CD4-positive, CD25-positive, alpha-beta regulatory T cell (primary cell): ENCODE measurements around the gene RAB11A. TPM values are rescaled to one million over a fixed set of nuclear protein-coding genes. Genes with fewer than 3 reads are reported as not detected.
A peak's percentile ranks its signal among the peaks of the same experiment; 100 is the strongest.

Source experiments
- ATAC-seq, 2 donors: fragments of 150-1000 bp; cut with Tn5 transposase; one replicate each; pipeline ENCODE4 v1.10.0; 2021; ENCODE audit warnings: low read depth in 2 of 2, moderate number of reproducible peaks in 2 of 2, moderate library complexity in 1 of 2
- DNase-seq, 3 donors: peaks; one replicate each; pipeline versions ENCODE4 v3.0.0 to v3.0.0-alpha.2; 2012 to 2022; ENCODE audit warnings: mixed read lengths in 1 of 3
- H3K27ac ChIP-seq: one replicate; pipeline ENCODE4 v1.7.0; 2013; ENCODE audit warnings: mild to moderate bottlenecking, low read length; ENCODE audit not compliant: insufficient read depth, poor library complexity, severe bottlenecking
- H3K27me3 ChIP-seq: one replicate; pipeline ENCODE4 v1.7.0; 2013; ENCODE audit warnings: low read length; ENCODE audit not compliant: control insufficient read depth, insufficient read depth
- H3K36me3 ChIP-seq: one replicate; pipeline ENCODE4 v1.7.0; 2013; ENCODE audit warnings: mild to moderate bottlenecking, low read length, moderate library complexity; ENCODE audit not compliant: control insufficient read depth, insufficient read depth
- H3K4me1 ChIP-seq: 2 replicates; pipeline ENCODE4 v1.7.0; 2013; ENCODE audit warnings: mild to moderate bottlenecking, low read length; ENCODE audit not compliant: insufficient read depth, control insufficient read depth, poor library complexity, severe bottlenecking
- H3K4me3 ChIP-seq: one replicate; pipeline ENCODE4 v1.7.0; 2013; ENCODE audit warnings: low read depth, mild to moderate bottlenecking, low read length, moderate library complexity
- H3K9me3 ChIP-seq, 2 experiments: 1 replicate in 1 of 2; 2 replicates in 1 of 2; pipeline ENCODE4 v1.7.0; 2013; ENCODE audit warnings: low read length in 2 of 2, mild to moderate bottlenecking in 1 of 2, moderate library complexity in 1 of 2; ENCODE audit not compliant: control insufficient read depth in 2 of 2
- H3K27ac Mint-ChIP-seq, 3 donors: one replicate each; pipeline ENCODE4 v1.8.0; 2020 to 2022; ENCODE audit warnings: mild to moderate bottlenecking in 3 of 3, mixed read lengths in 3 of 3, moderate library complexity in 2 of 3
- H3K27me3 Mint-ChIP-seq: one replicate; pipeline ENCODE4 v1.8.0; 2022; ENCODE audit warnings: mild to moderate bottlenecking, mixed read lengths
- H3K36me3 Mint-ChIP-seq: one replicate; pipeline ENCODE4 v1.8.0; 2020; ENCODE audit warnings: mixed read lengths
- H3K4me1 Mint-ChIP-seq, 4 donors: one replicate each; pipeline ENCODE4 v1.8.0; 2020 to 2022; ENCODE audit warnings: mixed read lengths in 4 of 4, mild to moderate bottlenecking in 1 of 4
- H3K4me3 Mint-ChIP-seq, 4 donors: one replicate each; pipeline ENCODE4 v1.8.0; 2020 to 2022; ENCODE audit warnings: mild to moderate bottlenecking in 4 of 4, mixed read lengths in 4 of 4, moderate library complexity in 3 of 4
- H3K9me3 Mint-ChIP-seq, 7 donors: one replicate each; pipeline ENCODE4 v1.8.0; 2020 to 2022; ENCODE audit warnings: mixed read lengths in 7 of 7, mild to moderate bottlenecking in 3 of 7, moderate library complexity in 2 of 7
- polyA plus RNA-seq, 4 donors: library from polyadenylated mRNA; unstranded; fragments of 300-500 nt; fragmentation: Illumina TruSeq; gene quantifications; one replicate each; pipeline ENCODE4 v1.2.3, GENCODE V29; 2021
- total RNA-seq: library from RNA; stranded (reverse); gene quantifications from one replicate; pipeline ENCODE4 v1.2.3, GENCODE V29; 2022

The RAB11A gene
- total and polyA plus RNA-seq, 5 donors from 2014 or later: 115 to 330 (median 252) TPM

DNA sequence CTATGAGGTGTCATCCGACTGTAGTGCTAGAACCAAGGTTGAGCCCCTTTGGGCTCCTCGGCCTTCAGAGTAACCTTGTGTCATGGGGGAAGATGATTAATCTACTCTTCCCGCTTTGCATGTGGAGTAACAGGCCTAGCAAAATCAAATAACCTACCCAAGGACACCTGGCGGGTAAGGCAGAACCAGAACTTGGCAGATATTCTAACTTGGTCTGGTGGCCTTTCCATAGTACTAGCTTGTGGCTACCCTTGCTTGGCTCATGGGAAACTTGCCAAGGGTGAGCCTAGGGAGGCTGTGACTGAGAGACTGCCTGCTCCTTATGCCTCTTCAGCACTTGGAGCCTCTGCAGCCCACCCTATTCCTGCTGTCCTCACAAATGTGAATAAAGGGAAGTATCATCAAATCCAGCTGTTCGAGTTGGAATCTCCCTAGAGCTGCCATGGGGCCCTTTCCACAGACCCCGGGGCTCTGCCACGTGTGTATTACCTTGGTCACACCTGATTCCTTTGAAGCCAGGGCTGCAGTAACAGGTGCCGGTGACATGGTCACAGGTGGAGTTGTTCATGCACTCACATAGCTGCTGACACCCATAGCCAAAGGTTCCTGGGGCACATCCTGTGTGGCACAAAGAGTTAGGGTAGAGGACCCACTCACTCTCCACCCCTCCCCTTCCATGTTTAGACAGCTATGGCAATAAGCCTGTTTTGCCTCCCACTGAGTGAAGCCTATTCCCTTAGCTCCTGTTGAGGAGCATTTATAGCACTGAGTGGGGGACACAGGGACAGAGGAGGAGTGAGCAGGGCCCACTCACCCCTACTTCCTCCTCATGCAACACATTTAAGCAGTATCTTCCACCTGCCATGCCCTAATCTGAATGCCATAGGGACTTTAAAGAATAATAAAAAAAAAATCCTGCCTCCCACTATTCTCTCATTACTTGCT, 46.0 kb downstream of the RAB11A start:
- Histone ChIP-seq H3K9me3 (no peaks in the 10 kb centered on the region), H3K4me1 (no peaks in the 10 kb centered on the region), H3K27ac (no peak overlapping the region), H3K4me3 (no peak overlapping the region), H3K27me3 (no peaks in the 10 kb centered on the region), H3K36me3 (no peaks in the 10 kb centered on the region)
- H3K4me3 Mint-ChIP-seq: no peak overlapping the region
- no peak for ATAC-seq
- H3K36me3 Mint-ChIP-seq: peaks cover 5% of the 10 kb centered on the region
- DNase-seq: no peak
- no peaks in the 10 kb centered on the region for H3K27me3 Mint-ChIP-seq
- no peak overlapping the region for H3K27ac Mint-ChIP-seq
- no peaks in the 10 kb centered on the region for H3K9me3 Mint-ChIP-seq
- H3K4me1 Mint-ChIP-seq: peaks cover 0 to 11% (median 3%) of the 10 kb centered on the region in 4 donors

DNA sequence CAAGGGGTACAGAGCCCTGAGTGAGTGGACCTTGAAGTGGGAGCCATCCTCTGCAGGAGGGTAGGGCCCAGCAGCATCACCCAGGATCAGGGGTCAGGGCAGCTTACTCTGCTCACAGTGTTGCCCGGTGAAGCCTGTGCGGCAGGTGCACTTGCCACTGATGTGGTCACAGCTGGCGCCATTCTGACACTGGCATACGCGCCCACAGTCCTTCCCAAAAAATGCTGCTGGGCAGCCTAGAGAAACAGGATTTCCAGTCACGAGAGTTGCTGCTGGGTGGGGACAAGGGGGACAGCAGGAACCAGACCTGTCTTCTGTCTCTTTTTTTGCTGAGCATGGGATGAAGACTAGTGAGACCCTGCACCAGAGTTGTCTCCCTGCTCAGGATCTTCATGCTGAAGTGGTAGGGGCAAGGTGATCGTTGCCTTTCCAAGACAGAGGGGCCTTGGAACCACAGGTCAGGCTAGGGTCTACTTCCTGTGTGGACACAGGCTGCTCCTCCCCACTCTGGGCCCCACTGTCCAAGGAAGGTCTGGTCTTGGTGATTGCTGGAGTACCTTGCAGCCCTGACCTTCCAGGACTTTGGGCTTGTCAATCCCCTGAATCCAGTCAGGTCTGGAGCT, 46.9 kb downstream of the RAB11A start:
- H3K4me1 ChIP-seq: no peaks in the 10 kb centered on the region
- H3K27ac Mint-ChIP-seq: no peak overlapping the region
- H3K4me3 ChIP-seq: no peak overlapping the region
- peaks cover 0 to 11% (median 3%) of the 10 kb centered on the region in 4 donors for H3K4me1 Mint-ChIP-seq
- no peaks in the 10 kb centered on the region for H3K36me3 ChIP-seq
- no peak for ATAC-seq
- H3K9me3 ChIP-seq: no peaks in the 10 kb centered on the region
- no peak overlapping the region for H3K4me3 Mint-ChIP-seq
- no peaks in the 10 kb centered on the region for H3K27me3 Mint-ChIP-seq
- peaks cover 5% of the 10 kb centered on the region for H3K36me3 Mint-ChIP-seq
- H3K27ac ChIP-seq: no peak overlapping the region
- no peaks in the 10 kb centered on the region for H3K27me3 ChIP-seq
- no peak for DNase-seq
- H3K9me3 Mint-ChIP-seq: no peaks in the 10 kb centered on the region

DNA sequence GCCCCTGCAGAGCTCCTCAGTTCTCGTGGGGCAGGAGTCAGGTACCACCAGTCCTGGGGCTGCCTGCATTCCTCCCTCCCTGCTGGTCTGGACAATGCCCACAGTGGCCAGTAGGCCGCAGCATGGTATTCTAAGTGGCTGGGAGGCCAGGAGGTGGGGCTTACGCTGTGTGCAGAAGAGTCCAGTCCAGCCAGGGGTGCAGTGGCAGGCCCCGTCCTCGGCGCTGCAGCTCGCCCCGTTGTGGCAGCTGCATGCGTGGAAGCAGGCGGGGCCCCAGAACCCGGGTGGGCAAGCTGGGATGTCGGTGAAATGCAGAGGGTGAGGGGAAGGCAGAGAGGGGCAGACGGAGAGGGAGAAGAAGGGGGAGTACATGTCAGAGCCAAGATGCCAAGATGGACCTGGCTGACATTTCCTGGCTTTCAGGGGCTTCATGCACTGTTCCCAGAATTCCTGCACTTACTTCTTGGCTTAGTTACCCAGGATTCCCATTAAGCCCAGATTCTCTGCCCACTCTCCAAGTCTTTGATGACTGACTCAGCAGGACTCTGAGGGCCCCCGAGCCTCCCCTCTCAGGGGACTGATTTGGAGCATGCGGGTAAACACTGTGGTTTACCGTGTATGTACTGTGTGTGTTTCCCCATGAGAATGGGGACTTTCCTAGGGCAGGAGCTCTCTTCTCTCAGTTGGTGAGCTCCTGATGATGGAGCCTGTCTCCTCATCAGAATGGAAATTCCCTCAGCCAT, 47.5 kb downstream of the RAB11A start:
- Histone ChIP-seq H3K27ac (no peak overlapping the region), H3K36me3 (no peaks in the 10 kb centered on the region), H3K4me3 (no peak overlapping the region), H3K4me1 (no peaks in the 10 kb centered on the region), H3K27me3 (no peaks in the 10 kb centered on the region), H3K9me3 (no peaks in the 10 kb centered on the region)
- Mint-ChIP-seq H3K4me1 (peaks cover 0 to 11% (median 4%) of the 10 kb centered on the region in 4 donors), H3K27me3 (no peaks in the 10 kb centered on the region), H3K9me3 (no peaks in the 10 kb centered on the region), H3K27ac (peak overlapping the region in 1 of 3 donors; percentile 83), H3K4me3 (no peak overlapping the region), H3K36me3 (peaks cover 1% of the 10 kb centered on the region)
- ATAC-seq: peak; percentile 54 to 63
- no peak for DNase-seq

DNA sequence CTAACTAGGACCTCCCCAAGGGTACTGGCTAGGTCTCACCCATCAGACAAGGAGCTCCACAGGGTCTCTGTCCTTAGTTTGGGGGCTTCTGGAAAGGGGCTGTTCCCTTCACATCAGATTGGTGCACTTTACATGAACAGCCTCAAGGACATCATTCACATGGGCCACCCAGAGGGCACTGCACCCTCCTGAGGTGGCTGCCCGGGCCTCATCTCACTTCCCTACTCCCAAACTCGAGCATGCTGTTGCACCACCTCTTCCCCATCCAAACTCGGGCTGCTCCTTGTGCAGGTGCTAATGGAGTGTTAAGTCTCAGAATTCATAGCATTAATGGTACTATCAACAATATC, 48.1 kb downstream of the RAB11A start:
- H3K4me3 Mint-ChIP-seq: no peak overlapping the region
- H3K36me3 ChIP-seq: no peaks in the 10 kb centered on the region
- H3K9me3 Mint-ChIP-seq: no peaks in the 10 kb centered on the region
- no peaks in the 10 kb centered on the region for H3K27me3 Mint-ChIP-seq
- ATAC-seq: no peak
- no peak overlapping the region for H3K4me3 ChIP-seq
- H3K36me3 Mint-ChIP-seq: no peaks in the 10 kb centered on the region
- H3K9me3 ChIP-seq: no peaks in the 10 kb centered on the region
- no peaks in the 10 kb centered on the region for H3K27me3 ChIP-seq
- H3K4me1 Mint-ChIP-seq: peaks cover 0 to 11% (median 4%) of the 10 kb centered on the region in 4 donors
- H3K4me1 ChIP-seq: no peaks in the 10 kb centered on the region
- DNase-seq: no peak
- no peak overlapping the region for H3K27ac Mint-ChIP-seq
- no peak overlapping the region for H3K27ac ChIP-seq

DNA sequence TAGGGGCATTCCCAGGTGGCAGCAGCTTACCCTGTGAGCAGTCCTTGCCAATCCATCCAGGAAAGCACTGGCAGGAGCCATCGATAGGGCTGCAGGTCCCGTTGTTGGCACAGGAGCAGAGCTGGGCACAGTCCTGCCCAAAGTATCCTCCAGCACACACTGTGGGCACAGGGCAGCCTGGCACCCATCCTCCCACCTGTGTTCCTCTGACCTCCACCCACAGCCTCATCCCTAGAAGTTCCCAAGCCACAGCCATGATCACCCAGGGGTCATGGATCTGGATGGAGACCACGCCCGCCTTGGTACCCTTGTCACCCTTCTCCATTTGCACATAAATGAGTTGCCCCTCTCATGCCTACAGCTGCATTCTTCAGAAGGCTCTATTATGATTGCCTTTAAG, 48.6 kb downstream of the RAB11A start:
- H3K9me3 Mint-ChIP-seq: no peaks in the 10 kb centered on the region
- no peak overlapping the region for H3K27ac ChIP-seq
- no peak overlapping the region for H3K27ac Mint-ChIP-seq
- no peaks in the 10 kb centered on the region for H3K36me3 Mint-ChIP-seq
- no peaks in the 10 kb centered on the region for H3K9me3 ChIP-seq
- DNase-seq (no peak), ATAC-seq (no peak)
- no peaks in the 10 kb centered on the region for H3K27me3 Mint-ChIP-seq
- H3K4me3 Mint-ChIP-seq: no peak overlapping the region
- H3K4me3 ChIP-seq: no peak overlapping the region
- no peaks in the 10 kb centered on the region for H3K27me3 ChIP-seq
- H3K4me1 ChIP-seq: no peaks in the 10 kb centered on the region
- H3K4me1 Mint-ChIP-seq: peaks cover 0 to 11% (median 4%) of the 10 kb centered on the region in 4 donors
- H3K36me3 ChIP-seq: no peaks in the 10 kb centered on the region

DNA sequence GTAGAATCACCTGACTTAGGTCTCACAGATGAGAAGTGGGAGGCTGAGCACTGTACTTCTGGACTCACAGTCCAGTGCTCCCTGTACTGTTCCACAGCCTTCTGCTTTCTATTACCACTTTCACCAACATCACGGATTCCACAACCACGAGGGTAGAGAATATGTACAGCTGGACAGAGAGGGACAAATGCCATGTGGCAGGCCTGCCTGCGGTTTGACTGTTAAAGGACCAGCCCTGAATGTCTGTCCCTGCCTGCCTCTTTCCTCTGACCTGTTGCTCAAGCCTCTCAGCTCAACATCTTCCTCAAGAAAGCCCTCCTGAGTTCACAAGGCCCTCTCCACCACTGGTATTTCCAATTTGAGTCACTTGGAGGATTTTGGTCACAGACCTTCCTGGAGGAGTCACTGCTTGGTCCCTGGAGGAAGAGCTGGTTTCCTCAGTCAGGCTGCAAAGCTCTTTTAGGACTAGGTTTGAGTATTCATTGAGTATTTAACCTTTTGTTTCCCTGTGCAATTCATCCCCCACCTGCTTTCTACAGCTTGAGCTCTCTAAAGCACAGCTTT, 49.1 kb downstream of the RAB11A start:
- Mint-ChIP-seq H3K4me3 (no peak overlapping the region), H3K36me3 (no peaks in the 10 kb centered on the region), H3K27me3 (no peaks in the 10 kb centered on the region), H3K27ac (no peak overlapping the region), H3K4me1 (peaks cover 0 to 11% (median 4%) of the 10 kb centered on the region in 4 donors), H3K9me3 (no peaks in the 10 kb centered on the region)
- ATAC-seq (no peak), DNase-seq (no peak)
- Histone ChIP-seq H3K27ac (no peak overlapping the region), H3K4me1 (no peaks in the 10 kb centered on the region), H3K4me3 (no peak overlapping the region), H3K9me3 (no peaks in the 10 kb centered on the region), H3K27me3 (no peaks in the 10 kb centered on the region), H3K36me3 (no peaks in the 10 kb centered on the region)

DNA sequence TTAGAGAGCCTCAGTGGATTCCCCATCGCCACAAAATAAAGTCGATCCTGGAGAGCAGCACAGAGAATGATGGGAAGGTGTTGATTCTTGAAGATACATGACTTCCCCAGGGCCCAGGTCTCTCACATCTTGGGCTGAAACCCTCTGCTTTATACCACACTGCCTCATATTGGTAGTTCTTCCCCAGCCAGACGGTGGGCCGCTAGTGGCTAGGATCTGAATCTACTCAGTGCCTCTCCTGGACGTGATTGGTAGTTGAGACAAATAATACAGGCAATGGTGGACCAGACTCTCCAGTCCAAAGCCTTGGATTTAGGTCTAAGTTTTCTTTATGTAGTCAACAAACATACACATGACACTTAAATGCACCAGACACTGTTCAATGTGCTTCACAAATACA, 49.7 kb downstream of the RAB11A start:
- Mint-ChIP-seq H3K9me3 (no peaks in the 10 kb centered on the region), H3K4me3 (no peak overlapping the region), H3K27ac (no peak overlapping the region), H3K4me1 (peaks cover 0 to 11% (median 4%) of the 10 kb centered on the region in 4 donors), H3K36me3 (no peaks in the 10 kb centered on the region), H3K27me3 (no peaks in the 10 kb centered on the region)
- ATAC-seq (no peak), DNase-seq (no peak)
- H3K4me1 ChIP-seq: no peaks in the 10 kb centered on the region
- H3K4me3 ChIP-seq: no peak overlapping the region
- H3K9me3 ChIP-seq: no peaks in the 10 kb centered on the region
- no peak overlapping the region for H3K27ac ChIP-seq
- no peaks in the 10 kb centered on the region for H3K36me3 ChIP-seq
- no peaks in the 10 kb centered on the region for H3K27me3 ChIP-seq
